ENCODE measurements around the gene HGFAC. TPM values are rescaled to one million over a fixed set of nuclear protein-coding genes. Genes with fewer than 3 reads are reported as not detected.

HGFAC gene
- total and polyA plus RNA-seq, 2 experiments from 2014 or later: 0.87 to 1.7 TPM

DNA sequence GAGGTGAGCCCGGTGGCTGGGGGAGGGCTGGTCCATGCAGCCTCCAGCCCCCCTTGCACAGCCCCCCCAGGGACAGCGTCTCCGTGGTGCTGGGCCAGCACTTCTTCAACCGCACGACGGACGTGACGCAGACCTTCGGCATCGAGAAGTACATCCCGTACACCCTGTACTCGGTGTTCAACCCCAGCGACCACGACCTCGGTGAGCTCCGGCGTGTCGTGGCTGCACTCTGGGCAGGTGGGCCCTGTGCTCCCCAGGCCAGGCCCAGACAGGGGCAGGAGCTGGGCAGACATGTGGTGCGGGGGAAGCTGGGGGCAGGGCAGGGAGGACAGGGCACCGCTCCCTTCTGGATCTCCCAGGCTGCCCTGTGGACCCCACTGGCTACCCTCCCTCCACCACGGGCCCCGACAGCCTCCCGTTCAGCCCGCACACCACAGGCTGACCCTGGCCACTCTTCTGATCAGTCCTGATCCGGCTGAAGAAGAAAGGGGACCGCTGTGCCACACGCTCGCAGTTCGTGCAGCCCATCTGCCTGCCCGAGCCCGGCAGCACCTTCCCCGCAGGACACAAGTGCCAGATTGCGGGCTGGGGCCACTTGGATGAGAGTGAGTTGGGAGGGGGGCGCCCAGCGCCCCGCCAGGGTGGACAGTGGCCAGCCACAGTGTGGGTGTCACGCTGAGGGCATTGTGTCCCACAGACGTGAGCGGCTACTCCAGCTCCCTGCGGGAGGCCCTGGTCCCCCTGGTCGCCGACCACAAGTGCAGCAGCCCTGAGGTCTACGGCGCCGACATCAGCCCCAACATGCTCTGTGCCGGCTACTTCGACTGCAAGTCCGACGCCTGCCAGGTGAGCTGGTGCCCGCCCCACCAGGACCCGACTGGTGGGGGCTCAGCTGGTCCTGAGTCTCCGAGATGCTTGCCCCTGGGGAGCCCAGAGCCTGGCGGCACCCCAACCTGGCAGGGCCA is 5.9 kb downstream of the HGFAC start:
- no peaks in the 10 kb centered on the region for H3K9me2 ChIP-seq (replicated peaks; ENCODE audit: insufficient read depth)
- WGBS (ENCODE audit: low lambda C conversion rate, missing lambda C conversion rate): 96% methylated on average over 26 of the region's 53 CpGs
- H3K36me3 ChIP-seq (replicated peaks; ENCODE audit: insufficient read depth, low read depth): no peaks in the 10 kb centered on the region
- no peak overlapping the region for H3K4me2 ChIP-seq
- peaks cover 6% of the 10 kb centered on the region for H3K4me1 ChIP-seq (ENCODE audit: insufficient read depth)
- no peaks in the 10 kb centered on the region for H3K27me3 ChIP-seq
- H3K27ac ChIP-seq: no peak overlapping the region
- no peak overlapping the region for H2AFZ ChIP-seq
- TF ChIP-seq, protein P1, sequence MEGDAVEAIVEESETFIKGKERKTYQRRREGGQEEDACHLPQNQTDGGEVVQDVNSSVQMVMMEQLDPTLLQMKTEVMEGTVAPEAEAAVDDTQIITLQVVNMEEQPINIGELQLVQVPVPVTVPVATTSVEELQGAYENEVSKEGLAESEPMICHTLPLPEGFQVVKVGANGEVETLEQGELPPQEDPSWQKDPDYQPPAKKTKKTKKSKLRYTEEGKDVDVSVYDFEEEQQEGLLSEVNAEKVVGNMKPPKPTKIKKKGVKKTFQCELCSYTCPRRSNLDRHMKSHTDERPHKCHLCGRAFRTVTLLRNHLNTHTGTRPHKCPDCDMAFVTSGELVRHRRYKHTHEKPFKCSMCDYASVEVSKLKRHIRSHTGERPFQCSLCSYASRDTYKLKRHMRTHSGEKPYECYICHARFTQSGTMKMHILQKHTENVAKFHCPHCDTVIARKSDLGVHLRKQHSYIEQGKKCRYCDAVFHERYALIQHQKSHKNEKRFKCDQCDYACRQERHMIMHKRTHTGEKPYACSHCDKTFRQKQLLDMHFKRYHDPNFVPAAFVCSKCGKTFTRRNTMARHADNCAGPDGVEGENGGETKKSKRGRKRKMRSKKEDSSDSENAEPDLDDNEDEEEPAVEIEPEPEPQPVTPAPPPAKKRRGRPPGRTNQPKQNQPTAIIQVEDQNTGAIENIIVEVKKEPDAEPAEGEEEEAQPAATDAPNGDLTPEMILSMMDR (IDR thresholded peaks at IDR 0.05; ENCODE audit: poor library complexity): no peak
- TF ChIP-seq EZH2 (IDR thresholded peaks at IDR 0.05; ENCODE audit: borderline replicate concordance) (no peak), EZH2phosphoT487 (IDR thresholded peaks at IDR 0.05; ENCODE audit: low read depth, severe bottlenecking, unreplicated experiment) (no peak)
- H3K9me3 ChIP-seq (ENCODE audit: low read depth): no peaks in the 10 kb centered on the region
- no peak for DNase-seq (ENCODE audit: low spot score)
- no peaks in the 10 kb centered on the region for H3K79me2 ChIP-seq
- no peaks in the 10 kb centered on the region for H4K20me1 ChIP-seq (ENCODE audit: insufficient read depth, poor library complexity, severe bottlenecking)
- no peak overlapping the region for H3K4me3 ChIP-seq

DNA sequence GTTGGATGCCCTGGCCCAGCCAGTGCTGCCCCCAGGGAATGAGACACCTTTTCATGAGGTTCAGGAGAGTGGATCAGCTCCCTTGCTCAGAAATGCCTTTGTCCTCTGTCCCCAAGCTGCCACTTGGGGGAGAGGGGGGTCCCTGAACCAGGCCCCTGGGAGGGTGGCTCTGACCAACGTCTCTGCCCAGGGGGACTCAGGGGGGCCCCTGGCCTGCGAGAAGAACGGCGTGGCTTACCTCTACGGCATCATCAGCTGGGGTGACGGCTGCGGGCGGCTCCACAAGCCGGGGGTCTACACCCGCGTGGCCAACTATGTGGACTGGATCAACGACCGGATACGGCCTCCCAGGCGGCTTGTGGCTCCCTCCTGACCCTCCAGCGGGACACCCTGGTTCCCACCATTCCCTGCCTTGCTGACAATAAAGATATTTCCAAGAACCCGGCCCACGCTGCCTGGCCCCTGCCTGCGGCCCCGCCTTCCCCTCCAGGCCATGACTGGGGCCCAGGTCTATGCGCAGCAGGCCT is 7.3 kb downstream of the HGFAC start:
- Histone ChIP-seq H3K4me2 (no peak overlapping the region), H3K36me3 (replicated peaks; ENCODE audit: insufficient read depth, low read depth) (no peaks in the 10 kb centered on the region), H3K79me2 (no peaks in the 10 kb centered on the region), H3K9me3 (ENCODE audit: low read depth) (no peaks in the 10 kb centered on the region), H3K27ac (no peak overlapping the region), H3K4me1 (ENCODE audit: insufficient read depth) (peaks cover 6% of the 10 kb centered on the region), H2AFZ (no peak overlapping the region), H3K4me3 (no peak overlapping the region), H3K9me2 (replicated peaks; ENCODE audit: insufficient read depth) (no peaks in the 10 kb centered on the region), H4K20me1 (ENCODE audit: insufficient read depth, poor library complexity, severe bottlenecking) (no peaks in the 10 kb centered on the region), H3K27me3 (no peaks in the 10 kb centered on the region)
- DNase-seq (ENCODE audit: low spot score): no peak
- TF ChIP-seq EZH2phosphoT487 (IDR thresholded peaks at IDR 0.05; ENCODE audit: low read depth, severe bottlenecking, unreplicated experiment) (no peak), EZH2 (IDR thresholded peaks at IDR 0.05; ENCODE audit: borderline replicate concordance) (no peak)
- TF ChIP-seq, protein P1 (IDR thresholded peaks at IDR 0.05; ENCODE audit: poor library complexity): no peak
- WGBS (ENCODE audit: low lambda C conversion rate, missing lambda C conversion rate): 95% methylated on average over 21 of the region's 21 CpGs

DNA sequence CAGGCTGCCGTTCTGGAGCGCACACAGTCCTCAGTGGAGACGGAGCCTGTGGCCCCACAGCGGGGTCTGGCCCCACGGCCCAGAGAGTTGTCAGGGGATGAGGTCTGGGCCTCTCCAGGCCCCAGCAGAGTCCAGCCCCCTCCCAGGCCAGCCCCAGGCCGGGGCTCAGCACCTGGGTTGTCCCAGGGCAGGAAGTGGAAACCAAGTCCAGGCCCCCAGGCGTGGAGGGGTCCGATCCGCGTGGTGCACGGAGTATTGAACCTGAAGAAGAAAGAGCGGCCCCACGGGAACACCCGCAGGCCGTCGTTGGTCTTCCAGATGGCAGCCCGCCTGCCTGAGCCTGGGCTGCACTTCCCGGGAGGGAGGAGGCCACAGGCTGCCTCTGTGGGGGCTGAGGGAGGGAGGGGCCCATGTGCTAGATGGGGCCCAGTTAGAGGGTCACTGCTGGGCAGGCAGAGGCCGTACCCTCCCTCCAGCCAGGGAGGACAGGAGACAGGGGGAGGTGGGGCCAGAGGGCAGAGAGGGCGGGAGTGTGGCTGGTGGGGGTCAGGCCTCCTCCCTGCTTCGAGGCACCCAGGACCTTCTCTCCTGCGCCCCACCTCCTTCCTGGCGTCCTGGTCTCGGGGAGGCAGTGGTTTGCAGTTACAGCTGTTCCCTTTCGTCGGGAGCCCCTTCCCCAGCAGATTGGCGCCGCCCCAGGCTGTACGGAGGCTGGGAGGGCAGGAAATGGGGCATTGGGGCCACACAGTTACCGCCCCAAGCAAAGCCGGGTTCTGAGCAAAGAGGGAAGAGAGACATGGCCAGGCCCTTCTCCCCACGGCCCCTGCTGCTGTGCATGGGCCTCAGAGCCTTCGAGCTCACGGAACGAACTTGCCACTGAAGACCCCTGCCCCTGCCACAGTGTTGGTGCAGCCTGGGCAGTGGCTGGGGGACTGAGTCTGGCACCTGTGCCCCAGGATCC is 8.1 kb downstream of the HGFAC start:
- no peak overlapping the region for H2AFZ ChIP-seq
- no peak overlapping the region for H3K27ac ChIP-seq
- peaks cover 6% of the 10 kb centered on the region for H3K4me1 ChIP-seq (ENCODE audit: insufficient read depth)
- H4K20me1 ChIP-seq (ENCODE audit: insufficient read depth, poor library complexity, severe bottlenecking): no peaks in the 10 kb centered on the region
- TF ChIP-seq EZH2 (IDR thresholded peaks at IDR 0.05; ENCODE audit: borderline replicate concordance): no peak
- no peak for TF ChIP-seq EZH2phosphoT487 (IDR thresholded peaks at IDR 0.05; ENCODE audit: low read depth, severe bottlenecking, unreplicated experiment)
- TF ChIP-seq, protein P1 (IDR thresholded peaks at IDR 0.05; ENCODE audit: poor library complexity): no peak
- H3K9me3 ChIP-seq (ENCODE audit: low read depth): no peaks in the 10 kb centered on the region
- no peaks in the 10 kb centered on the region for H3K36me3 ChIP-seq (replicated peaks; ENCODE audit: insufficient read depth, low read depth)
- 84% methylated on average over 22 of the region's 35 CpGs for WGBS (ENCODE audit: low lambda C conversion rate, missing lambda C conversion rate)
- H3K9me2 ChIP-seq (replicated peaks; ENCODE audit: insufficient read depth): no peaks in the 10 kb centered on the region
- no peaks in the 10 kb centered on the region for H3K27me3 ChIP-seq
- no peaks in the 10 kb centered on the region for H3K79me2 ChIP-seq
- no peak overlapping the region for H3K4me2 ChIP-seq
- H3K4me3 ChIP-seq: no peak overlapping the region
- DNase-seq (ENCODE audit: low spot score): no peak

Data from hepatocyte (in vitro differentiated cells).